Endothelial cell (in vitro differentiated cells): ENCODE data around the gene STAT3. TPM values are rescaled to one million over a fixed set of nuclear protein-coding genes. Genes with fewer than 3 reads are reported as not detected.
A peak's percentile ranks its signal among the peaks of the same experiment; 100 is the strongest.

Source experiments
- DNase-seq: peaks from one replicate; pipeline ENCODE4 v3.0.0; 2021; ENCODE audit warnings: low spot score
- H3K27ac Mint-ChIP-seq: one replicate; pipeline ENCODE4 v1.8.0; 2021; ENCODE audit warnings: mixed read lengths, inconsistent platforms; ENCODE audit not compliant: unreplicated experiment
- H3K27me3 Mint-ChIP-seq: one replicate; pipeline ENCODE4 v1.8.0; 2021; ENCODE audit warnings: mild to moderate bottlenecking, moderate library complexity, mixed read lengths, inconsistent platforms; ENCODE audit not compliant: unreplicated experiment
- H3K36me3 Mint-ChIP-seq: one replicate; pipeline ENCODE4 v1.8.0; 2021; ENCODE audit warnings: mild to moderate bottlenecking, low read depth, mixed read lengths, inconsistent platforms; ENCODE audit not compliant: unreplicated experiment
- H3K4me1 Mint-ChIP-seq: one replicate; pipeline ENCODE4 v1.8.0; 2021; ENCODE audit warnings: mild to moderate bottlenecking, mixed read lengths, inconsistent platforms; ENCODE audit not compliant: unreplicated experiment
- H3K4me3 Mint-ChIP-seq: one replicate; pipeline ENCODE4 v1.8.0; 2021; ENCODE audit warnings: mild to moderate bottlenecking, mixed read lengths, inconsistent platforms; ENCODE audit not compliant: unreplicated experiment
- H3K9me3 Mint-ChIP-seq: one replicate; pipeline ENCODE4 v1.8.0; 2021; ENCODE audit warnings: mixed read lengths, inconsistent platforms; ENCODE audit not compliant: unreplicated experiment
- CTCF ChIP-seq: fragments of 200-600 bp; sonication (generic); IDR thresholded peaks from one replicate; pipeline ENCODE4 v1.5.0; 2021; ENCODE audit warnings: antibody characterized with exemption; ENCODE audit not compliant: unreplicated experiment
- total RNA-seq: library from RNA; stranded (reverse); fragmentation: NEBNext Ultra II Directional; extraction: Animal tissue kit (Norgen Biotek cat#: 25700); gene quantifications from one replicate; pipeline ENCODE4 v1.2.1, GENCODE V29; 2021; ENCODE audit not compliant: unreplicated experiment

STAT3 gene
- total RNA-seq, 1 donor from 2014 or later = 160 TPM

GRCh38 chr17:42276609-42277341, 111.5 kb downstream of the STAT3 start:
- peaks cover 7% of the 10 kb centered on the region for H3K27me3 Mint-ChIP-seq
- H3K27ac Mint-ChIP-seq = peak overlapping the region; percentile 89
- no peak for TF ChIP-seq CTCF
- H3K36me3 Mint-ChIP-seq = no peaks in the 10 kb centered on the region
- H3K4me3 Mint-ChIP-seq = peak overlapping the region; percentile 73
- H3K9me3 Mint-ChIP-seq = no peaks in the 10 kb centered on the region
- DNase-seq = peak; percentile 52
- H3K4me1 Mint-ChIP-seq = peaks cover 40% of the 10 kb centered on the region

GRCh38 chr17:42276359-42276608, 112.0 kb downstream of the STAT3 start, which contains the start of gene STAT5B:
TSS of gene STAT5B (minus strand) at chr17:42276391. CDS start at chr17:42232127, 44,264 bp downstream.
- DNase-seq = peak; percentile 73
- Mint-ChIP-seq H3K9me3 (no peaks in the 10 kb centered on the region), H3K36me3 (no peaks in the 10 kb centered on the region), H3K27me3 (peaks cover 7% of the 10 kb centered on the region), H3K4me3 (peak within 1 kb of the TSS; percentile 99), H3K4me1 (peaks cover 41% of the 10 kb centered on the region), H3K27ac (peak within 1 kb of the TSS; percentile 89)
- no peak for TF ChIP-seq CTCF

GRCh38 chr17:42275527-42276358, 112.5 kb downstream of the STAT3 start:
- Mint-ChIP-seq H3K9me3 (no peaks in the 10 kb centered on the region), H3K36me3 (no peaks in the 10 kb centered on the region), H3K27me3 (peaks cover 7% of the 10 kb centered on the region), H3K4me3 (peak overlapping the region; percentile 99), H3K4me1 (peaks cover 41% of the 10 kb centered on the region), H3K27ac (peak overlapping the region; percentile 89)
- no peak for TF ChIP-seq CTCF
- DNase-seq = no peak

- Mint-ChIP-seq H3K27ac (peak overlapping the region; percentile 89), H3K4me3 (peak overlapping the region; percentile 99), H3K36me3 (no peaks in the 10 kb centered on the region), H3K27me3 (peaks cover 7% of the 10 kb centered on the region), H3K9me3 (no peaks in the 10 kb centered on the region), H3K4me1 (peaks cover 41% of the 10 kb centered on the region)
- TF ChIP-seq CTCF = no peak
- no peak for DNase-seq
Measured at GRCh38 chr17:42274812-42275526, 113.3 kb downstream of the STAT3 start.
